Kidney epithelial cell (primary cell): ENCODE results near the gene FASTK. TPM values are rescaled to one million over a fixed set of nuclear protein-coding genes. Genes with fewer than 3 reads are reported as not detected.
"Not testable (repeated sequence)": the region's sequence is repeated elsewhere in the genome, so short reads cannot be mapped to it uniquely, and the experiment has no call there.

Source experiments
- DNase-seq: peaks from one replicate; pipeline ENCODE4 v3.0.0-alpha.2; 2010; ENCODE audit warnings: low read depth
- H3K27me3 ChIP-seq: 2 replicates; pipeline ENCODE4 v1.6.0; 2011; ENCODE audit warnings: low read length; ENCODE audit not compliant: control insufficient read depth, insufficient read depth
- H3K36me3 ChIP-seq: 2 replicates; pipeline ENCODE4 v1.5.1; 2011; ENCODE audit warnings: low read length; ENCODE audit not compliant: control insufficient read depth, insufficient read depth
- H3K4me3 ChIP-seq: 2 replicates; pipeline ENCODE4 v1.5.1; 2011; ENCODE audit warnings: low read depth, mild to moderate bottlenecking, control low read depth, low read length
- total RNA-seq: library from RNA; depleted of rRNA; stranded (reverse); fragments of >200 nt; gene quantifications from 2 replicates; pipeline ENCODE4 v1.2.3, GENCODE V29; 2015
- TF ChIP-seq, protein P1 (sequence below): IDR thresholded peaks from 2 replicates; pipeline ENCODE4 v1.5.1; 2011; ENCODE audit warnings: mild to moderate bottlenecking, moderate library complexity, low read length, control low read depth, inconsistent platforms; ENCODE audit not compliant: insufficient read depth, poor library complexity, severe bottlenecking

Gene FASTK
- total RNA-seq, 1 donor from 2014 or later, result 71.7 TPM

GRCh38 chr7:151031011-151031410, 49.6 kb downstream of the FASTK start:
- Histone ChIP-seq H3K36me3 (no peaks in the 10 kb centered on the region), H3K27me3 (no peaks in the 10 kb centered on the region), H3K4me3 (no peak overlapping the region)
- TF ChIP-seq, protein P1, sequence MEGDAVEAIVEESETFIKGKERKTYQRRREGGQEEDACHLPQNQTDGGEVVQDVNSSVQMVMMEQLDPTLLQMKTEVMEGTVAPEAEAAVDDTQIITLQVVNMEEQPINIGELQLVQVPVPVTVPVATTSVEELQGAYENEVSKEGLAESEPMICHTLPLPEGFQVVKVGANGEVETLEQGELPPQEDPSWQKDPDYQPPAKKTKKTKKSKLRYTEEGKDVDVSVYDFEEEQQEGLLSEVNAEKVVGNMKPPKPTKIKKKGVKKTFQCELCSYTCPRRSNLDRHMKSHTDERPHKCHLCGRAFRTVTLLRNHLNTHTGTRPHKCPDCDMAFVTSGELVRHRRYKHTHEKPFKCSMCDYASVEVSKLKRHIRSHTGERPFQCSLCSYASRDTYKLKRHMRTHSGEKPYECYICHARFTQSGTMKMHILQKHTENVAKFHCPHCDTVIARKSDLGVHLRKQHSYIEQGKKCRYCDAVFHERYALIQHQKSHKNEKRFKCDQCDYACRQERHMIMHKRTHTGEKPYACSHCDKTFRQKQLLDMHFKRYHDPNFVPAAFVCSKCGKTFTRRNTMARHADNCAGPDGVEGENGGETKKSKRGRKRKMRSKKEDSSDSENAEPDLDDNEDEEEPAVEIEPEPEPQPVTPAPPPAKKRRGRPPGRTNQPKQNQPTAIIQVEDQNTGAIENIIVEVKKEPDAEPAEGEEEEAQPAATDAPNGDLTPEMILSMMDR, result no peak
- no peak for DNase-seq

DNA sequence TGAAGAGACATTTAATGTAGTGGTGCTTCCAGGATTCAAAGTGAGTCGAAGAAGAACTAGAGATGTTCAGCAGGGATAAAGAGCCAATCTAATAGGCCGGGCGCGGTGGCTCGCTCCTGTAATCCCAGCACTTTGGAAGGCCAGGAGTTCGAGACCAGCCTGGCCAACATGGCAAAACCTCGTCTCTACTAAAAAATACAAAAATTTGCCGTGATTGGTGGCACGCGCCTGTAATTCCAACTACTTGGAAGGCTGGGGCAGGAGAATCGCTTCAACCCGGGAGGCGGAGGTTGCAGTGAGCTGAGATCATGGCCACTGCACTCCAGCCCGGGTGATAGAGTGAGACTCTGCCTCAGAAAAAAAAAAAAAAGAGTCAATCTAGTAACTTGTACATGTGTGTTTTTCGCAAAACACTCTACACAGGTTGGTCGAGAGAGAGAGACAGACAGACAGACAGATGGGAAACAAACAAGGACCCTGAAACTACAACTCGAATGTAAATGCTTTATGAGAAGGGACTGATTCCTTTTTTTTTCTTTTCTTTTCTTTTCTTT, 51.6 kb downstream of the FASTK start:
- no peak for DNase-seq
- peak overlapping the region; percentile 71 for H3K4me3 ChIP-seq
- no peaks in the 10 kb centered on the region for H3K27me3 ChIP-seq
- TF ChIP-seq, protein P1, result no peak
- no peaks in the 10 kb centered on the region for H3K36me3 ChIP-seq

DNA sequence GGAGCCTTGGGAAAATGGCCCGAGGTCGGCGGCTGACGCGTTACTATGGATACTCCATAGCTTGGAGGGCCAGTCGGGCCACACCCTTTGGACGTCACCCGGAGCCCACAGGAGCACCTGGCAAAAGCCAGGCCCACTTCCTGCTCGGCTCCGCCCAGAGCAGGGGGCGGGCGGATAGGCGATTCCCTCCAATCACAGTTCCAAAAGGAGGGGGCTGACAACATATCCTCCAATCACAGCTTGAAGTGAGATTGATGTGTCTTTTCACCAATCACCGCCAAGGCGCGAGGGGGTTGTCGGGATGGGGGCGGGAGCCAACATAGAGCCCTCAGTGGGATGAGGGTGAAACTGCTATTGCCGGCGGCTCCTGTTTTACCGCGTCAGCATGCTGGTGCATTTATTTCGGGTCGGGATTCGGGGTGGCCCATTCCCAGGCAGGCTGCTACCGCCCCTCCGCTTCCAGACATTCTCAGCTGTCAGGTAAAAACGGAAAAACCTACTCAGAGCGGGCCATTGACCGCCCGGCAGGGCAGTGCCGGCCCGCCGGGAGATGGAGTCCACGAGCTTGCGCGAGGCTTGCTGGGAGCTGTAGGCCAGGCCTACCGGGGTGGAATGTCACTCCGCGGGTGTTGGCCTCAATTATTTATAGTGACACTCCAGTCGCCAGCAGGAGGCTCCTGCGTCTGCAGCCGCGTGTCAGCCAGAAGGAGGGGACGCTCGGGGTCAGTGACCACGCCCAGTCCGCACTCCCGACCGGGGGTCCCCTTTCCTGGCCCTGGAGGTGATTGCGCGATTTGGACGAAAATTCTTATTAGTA, 52.3 kb downstream of the FASTK start, which contains the start of gene ABCB8:
Gene ABCB8, plus strand, starts transcription at position 320 of the 817 bp plus-strand sequence. Its CDS starts 66 bp downstream, at position 386.
- DNase-seq, result peak; percentile 96
- TF ChIP-seq, protein P1, result peak; percentile 35
- Histone ChIP-seq H3K27me3 (no peaks in the 10 kb centered on the region), H3K4me3 (peak within 1 kb of the TSS; percentile 71), H3K36me3 (no peaks in the 10 kb centered on the region)

GRCh38 chr7:151027728-151028130, 52.9 kb downstream of the FASTK start:
- DNase-seq, H3K36me3 ChIP-seq, H3K27me3 ChIP-seq: not testable (repeated sequence)
- peak overlapping the region; percentile 38 for H3K4me3 ChIP-seq

DNA sequence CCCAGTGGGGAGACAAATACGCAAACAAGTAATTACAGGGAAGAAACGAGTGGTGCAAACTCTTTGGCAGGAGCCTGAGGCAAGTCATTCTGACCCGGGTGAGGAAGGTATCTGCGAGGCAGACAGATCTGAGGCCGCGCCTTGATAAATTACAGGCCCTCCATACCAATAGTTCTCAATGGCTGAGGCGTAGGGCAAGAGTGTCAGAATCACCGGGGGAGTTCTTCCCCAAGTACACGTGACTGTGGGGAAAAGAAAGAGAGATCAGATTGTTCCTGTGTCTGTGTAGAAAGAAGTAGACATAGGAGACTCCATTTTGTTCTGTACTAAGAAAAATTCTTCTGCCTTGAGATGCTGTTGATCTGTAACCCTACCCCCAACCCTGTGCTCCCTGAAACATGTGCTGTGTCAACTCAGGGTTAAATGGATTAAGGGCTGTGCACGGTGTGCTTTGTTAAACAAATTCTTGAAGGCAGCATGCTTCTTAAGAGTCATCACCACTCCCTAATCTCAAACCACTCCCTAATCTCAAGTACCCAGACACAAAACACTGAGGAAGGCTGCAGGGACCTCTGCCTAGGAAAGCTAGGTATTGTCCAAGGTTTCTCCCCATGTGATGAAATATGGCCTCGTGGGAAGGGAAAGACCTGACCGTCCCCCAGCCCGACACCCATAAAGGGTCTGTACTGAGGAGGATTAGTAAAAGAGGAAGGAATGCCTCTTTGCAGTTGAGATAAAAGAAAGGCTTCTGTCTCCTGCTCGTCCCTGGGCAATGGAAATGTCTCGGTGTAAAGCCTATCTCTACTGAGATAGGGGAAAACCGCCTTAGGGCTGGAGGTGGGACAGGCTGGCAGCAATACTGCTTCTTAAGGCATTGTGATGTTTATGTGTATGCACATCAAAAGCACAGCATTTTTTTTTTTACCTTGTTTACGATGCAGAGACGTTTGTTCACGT, 53.6 kb downstream of the FASTK start:
- not testable (repeated sequence) for H3K27me3 ChIP-seq, H3K4me3 ChIP-seq, DNase-seq, H3K36me3 ChIP-seq

Other genes starting within 250 kb of the FASTK start
- gene AOC1, start 228.3 kb downstream of the FASTK start, total RNA-seq, result 0.68 and 1.0 TPM in 2 replicates
- gene KCNH2, start 102.5 kb downstream of the FASTK start, total RNA-seq, result 2.1 and 4.1 TPM in 2 replicates
- 1.0 and 3.1 TPM in 2 replicates for gene NOS3, start 89.8 kb downstream of the FASTK start, total RNA-seq
- gene ATG9B, start 56.3 kb downstream of the FASTK start, total RNA-seq, result 0.55 and 2.1 TPM in 2 replicates
- 36.8 and 37.1 TPM in 2 replicates for gene ABCB8, start 52.4 kb downstream of the FASTK start, total RNA-seq
- gene ASIC3, start 32.3 kb downstream of the FASTK start, total RNA-seq, result 0.04 and 0.41 TPM in 2 replicates
- gene CDK5, start 22.9 kb downstream of the FASTK start, total RNA-seq, result 21.5 and 27.0 TPM in 2 replicates
- 166 and 201 TPM in 2 replicates for gene SLC4A2, start 21.2 kb downstream of the FASTK start, total RNA-seq
- gene TMUB1, start 2.7 kb upstream of the FASTK start, total RNA-seq, result 46.3 and 66.0 TPM in 2 replicates
- gene AGAP3, start 5.7 kb upstream of the FASTK start, total RNA-seq, result 77.4 and 92.8 TPM in 2 replicates
- gene GBX1, start 86.9 kb upstream of the FASTK start, total RNA-seq, result not detected in 2 replicates
- gene ASB10, start 106.4 kb upstream of the FASTK start, total RNA-seq, result not detected in 2 replicates
- gene H2BK1, start 129.7 kb upstream of the FASTK start, total RNA-seq, result not detected in 2 replicates
- 75.4 and 78.9 TPM in 2 replicates for gene ABCF2, start 146.4 kb upstream of the FASTK start, total RNA-seq
- gene CHPF2, start 151.7 kb upstream of the FASTK start, total RNA-seq, result 60.0 and 83.9 TPM in 2 replicates
- gene SMARCD3, start 167.9 kb upstream of the FASTK start, total RNA-seq, result 12.6 and 28.7 TPM in 2 replicates